Common myeloid progenitor, CD34-positive (primary cell): ENCODE results near the gene GNAI2.
"Not testable (repeated sequence)": the region's sequence is repeated elsewhere in the genome, so short reads cannot be mapped to it uniquely, and the experiment has no call there.

Source experiments
- CTCF ChIA-PET: fragments of 350-600 bp; sonication (Branson Sonifier 250); formaldehyde crosslinking; loops from one replicate; lab custom pipeline; 2021; ENCODE audit warnings: antibody characterized with exemption; lab: Charles Lee
- POLR2A ChIA-PET: fragments of 350-600 bp; sonication (Branson Sonifier 250); formaldehyde crosslinking; loops from one replicate; lab custom pipeline; 2021; ENCODE audit warnings: antibody characterized with exemption; lab: Charles Lee
- DNase-seq, 3 donors: peaks; one replicate each; pipeline versions ENCODE4 v3.0.0 to v3.0.0-alpha.2; 2013
- H3K27ac ChIP-seq, 2 experiments: 1 replicate in 1 of 2; 2 replicates in 1 of 2; pipeline ENCODE4 v1.7.0; 2013; ENCODE audit warnings: inconsistent platforms in 2 of 2, low read length in 2 of 2, mild to moderate bottlenecking in 2 of 2, low read depth in 1 of 2, moderate library complexity in 1 of 2; ENCODE audit not compliant: severe bottlenecking in 2 of 2, insufficient read depth in 1 of 2, poor library complexity in 1 of 2
- H3K27me3 ChIP-seq, 5 experiments: replicated peaks in 2 of 5; 1 replicate in 3 of 5; 2 replicates in 2 of 5; pipeline versions ENCODE4 v1.6.1 to v1.7.0; 2013; ENCODE audit warnings: low read length in 4 of 5, mild to moderate bottlenecking in 2 of 5, moderate library complexity in 2 of 5, inconsistent platforms in 1 of 5; ENCODE audit not compliant: insufficient read depth in 5 of 5, control insufficient read depth in 4 of 5
- H3K36me3 ChIP-seq, 4 experiments: 1 replicate in 2 of 4; 2 replicates in 2 of 4; pipeline versions ENCODE4 v1.6.1 to v1.7.0; 2013; ENCODE audit warnings: low read length in 3 of 4, control low read depth in 1 of 4, mild to moderate bottlenecking in 1 of 4; ENCODE audit not compliant: control insufficient read depth in 4 of 4, insufficient read depth in 4 of 4
- H3K4me1 ChIP-seq, 4 experiments: 1 replicate in 3 of 4; 2 replicates in 1 of 4; pipeline versions ENCODE4 v1.6.1 to v1.7.1; 2013; ENCODE audit warnings: low read length in 3 of 4, mild to moderate bottlenecking in 3 of 4, control low read depth in 1 of 4, inconsistent platforms in 1 of 4, moderate library complexity in 1 of 4; ENCODE audit not compliant: control insufficient read depth in 4 of 4, insufficient read depth in 4 of 4; ENCODE audit errors: control extremely low read depth in 1 of 4
- H3K4me3 ChIP-seq, 7 experiments: 1 replicate in 4 of 7; 2 replicates in 3 of 7; pipeline versions ENCODE4 v1.5.1 to v1.7.0; 2013; ENCODE audit warnings: mild to moderate bottlenecking in 7 of 7, low read length in 6 of 7, moderate library complexity in 6 of 7, inconsistent platforms in 2 of 7, low read depth in 2 of 7, control low read depth in 1 of 7; ENCODE audit not compliant: insufficient read depth in 4 of 7, control insufficient read depth in 1 of 7; ENCODE audit errors: extremely low read depth in 1 of 7
- H3K9me3 ChIP-seq, 5 experiments: 1 replicate in 4 of 5; 2 replicates in 1 of 5; pipeline versions ENCODE4 v1.6.1 to v1.7.1; 2013; ENCODE audit warnings: low read length in 4 of 5, mild to moderate bottlenecking in 2 of 5, inconsistent platforms in 1 of 5, low read depth in 1 of 5, moderate library complexity in 1 of 5; ENCODE audit not compliant: control insufficient read depth in 4 of 5, insufficient read depth in 2 of 5; ENCODE audit errors: control extremely low read depth in 1 of 5
- WGBS: methylation state at CpG from one replicate; pipeline ENCODE4 v1.1.5; 2013; ENCODE audit not compliant: insufficient coverage; 5-methylcytosine and 5-hydroxymethylcytosine counted together

The GNAI2 gene

GRCh38 chr3:50210510-50211367, 25.3 kb upstream of the GNAI2 start:
- no peak overlapping the region for H3K4me3 ChIP-seq
- ChIA-PET POLR2A (interaction anchor here (1.1 kb wide), 1 partner anchor 15 kb away, joined by 4 read pairs; no protein-coding TSS in a partner anchor), CTCF (interaction anchor here (0.8 to 69.0 kb wide), 3 partner anchors 18 to 117 kb away, joined by 3 to 1875 read pairs (median 166); partner anchors contain the start of genes GNAI2, GNAT1, LSMEM2 and SEMA3B)
- peaks cover 0 to 9% (median 3%) of the 10 kb centered on the region in 4 experiments for H3K4me1 ChIP-seq
- H3K27ac ChIP-seq = no peak overlapping the region
- no peaks in the 10 kb centered on the region for H3K36me3 ChIP-seq
- H3K27me3 ChIP-seq = peaks cover 0 to 18% (median 15%) of the 10 kb centered on the region in 5 experiments
- WGBS = 97% methylated on average over 12 of the region's 13 CpGs
- H3K9me3 ChIP-seq = no peaks in the 10 kb centered on the region
- no peak for DNase-seq

GRCh38 chr3:50211368-50211717, 24.7 kb upstream of the GNAI2 start:
- CTCF ChIA-PET = interaction anchor here (14.3 to 69.0 kb wide), 2 partner anchors 19 to 38 kb away, joined by 166 to 1875 read pairs; partner anchors contain the start of genes GNAI2, GNAT1, LSMEM2 and SEMA3B
- H3K4me1 ChIP-seq, POLR2A ChIA-PET: not testable (repeated sequence)

GRCh38 chr3:50211930-50212329, 24.1 kb upstream of the GNAI2 start:
- WGBS = no CpG with 5 or more reads among the region's 2 CpGs
- Histone ChIP-seq H3K27ac (no peak overlapping the region), H3K9me3 (no peaks in the 10 kb centered on the region), H3K4me1 (peaks cover 0 to 6% (median 0%) of the 10 kb centered on the region in 4 experiments), H3K27me3 (peaks cover 0 to 6% (median 4%) of the 10 kb centered on the region in 5 experiments), H3K36me3 (no peaks in the 10 kb centered on the region), H3K4me3 (no peak overlapping the region)
- ChIA-PET CTCF (interaction anchor here (14.3 to 69.0 kb wide), 2 partner anchors 20 to 38 kb away, joined by 166 to 1875 read pairs; partner anchors contain the start of genes GNAI2, GNAT1, LSMEM2 and SEMA3B), POLR2A (interaction anchor here (0.6 kb wide), 1 partner anchor 15 kb away, joined by 5 read pairs; no protein-coding TSS in a partner anchor)
- DNase-seq = no peak

More at GRCh38 chr3:50211368-50211717, 24.7 kb upstream of the GNAI2 start:
- H3K36me3 ChIP-seq, H3K4me3 ChIP-seq, DNase-seq, H3K27ac ChIP-seq, H3K9me3 ChIP-seq: not testable (repeated sequence)
- 100% methylated on average over 2 of the region's 5 CpGs for WGBS
- H3K27me3 ChIP-seq = peaks cover 0 to 12% (median 9%) of the 10 kb centered on the region in 5 experiments

DNA sequence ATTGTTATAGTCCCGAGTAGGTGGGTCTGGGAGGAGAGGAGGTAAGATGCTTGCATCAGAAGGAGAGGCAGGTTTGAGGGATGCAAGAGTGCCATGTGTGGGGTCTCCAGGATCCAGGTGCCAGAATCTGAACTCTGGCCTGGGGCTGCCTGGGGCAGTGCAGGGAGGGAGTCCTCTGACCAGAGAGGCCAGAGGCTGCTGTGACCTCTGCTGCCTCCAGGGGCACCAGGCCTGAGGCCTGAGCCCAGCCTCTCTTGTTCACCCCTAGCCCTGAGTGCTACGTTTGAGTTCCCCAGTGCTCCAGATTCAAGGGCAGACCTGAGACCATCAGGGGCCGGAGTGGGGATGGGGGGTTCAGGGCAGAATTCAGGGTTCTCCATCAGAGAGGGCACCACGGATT, 23.5 kb upstream of the GNAI2 start:
- peaks cover 0 to 6% (median 0%) of the 10 kb centered on the region in 4 experiments for H3K4me1 ChIP-seq
- POLR2A ChIA-PET = no interaction called here

DNA sequence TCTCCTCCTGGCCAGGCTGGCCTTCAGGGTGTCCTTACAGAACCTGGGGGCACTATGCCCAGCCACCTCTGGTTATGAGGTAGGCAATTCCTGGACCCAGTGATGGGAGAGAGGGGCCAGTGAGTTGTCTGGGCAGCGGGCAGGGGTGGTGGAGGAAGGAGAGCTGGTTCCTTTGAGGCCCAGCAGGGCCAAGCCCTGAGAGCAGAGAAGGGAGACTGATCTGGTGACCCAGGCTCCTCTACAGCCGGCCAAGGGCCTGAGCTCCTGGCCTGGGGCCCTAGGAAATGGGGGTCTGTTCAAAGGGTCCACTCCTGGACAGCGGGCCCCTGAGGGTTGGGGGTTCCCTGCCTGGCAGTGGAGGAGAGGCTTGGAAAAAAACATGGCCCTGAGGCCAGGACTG, 23.0 kb upstream of the GNAI2 start:
- Histone ChIP-seq H3K4me1 (peaks cover 0 to 6% (median 0%) of the 10 kb centered on the region in 4 experiments), H3K27me3 (no peaks in the 10 kb centered on the region), H3K4me3 (no peak overlapping the region), H3K27ac (no peak overlapping the region), H3K36me3 (no peaks in the 10 kb centered on the region), H3K9me3 (no peaks in the 10 kb centered on the region)
- DNase-seq = no peak
- ChIA-PET CTCF (interaction anchor here (14.3 to 69.0 kb wide), 2 partner anchors 21 to 37 kb away, joined by 166 to 1875 read pairs; partner anchors contain the start of genes GNAI2, GNAT1, LSMEM2 and SEMA3B), POLR2A (no interaction called here)
- WGBS = 90% methylated on average over 3 of the region's 3 CpGs

More for the DNA sequence above, 23.5 kb upstream of the GNAI2 start:
- no peak overlapping the region for H3K27ac ChIP-seq
- WGBS = 96% methylated on average over 4 of the region's 4 CpGs
- H3K4me3 ChIP-seq = no peak overlapping the region
- H3K36me3 ChIP-seq = no peaks in the 10 kb centered on the region
- no peak for DNase-seq
- CTCF ChIA-PET = interaction anchor here (14.3 to 69.0 kb wide), 2 partner anchors 20 to 37 kb away, joined by 166 to 1875 read pairs; partner anchors contain the start of genes GNAI2, GNAT1, LSMEM2 and SEMA3B
- no peaks in the 10 kb centered on the region for H3K9me3 ChIP-seq
- peaks cover 0 to 3% (median 0%) of the 10 kb centered on the region in 5 experiments for H3K27me3 ChIP-seq

DNA sequence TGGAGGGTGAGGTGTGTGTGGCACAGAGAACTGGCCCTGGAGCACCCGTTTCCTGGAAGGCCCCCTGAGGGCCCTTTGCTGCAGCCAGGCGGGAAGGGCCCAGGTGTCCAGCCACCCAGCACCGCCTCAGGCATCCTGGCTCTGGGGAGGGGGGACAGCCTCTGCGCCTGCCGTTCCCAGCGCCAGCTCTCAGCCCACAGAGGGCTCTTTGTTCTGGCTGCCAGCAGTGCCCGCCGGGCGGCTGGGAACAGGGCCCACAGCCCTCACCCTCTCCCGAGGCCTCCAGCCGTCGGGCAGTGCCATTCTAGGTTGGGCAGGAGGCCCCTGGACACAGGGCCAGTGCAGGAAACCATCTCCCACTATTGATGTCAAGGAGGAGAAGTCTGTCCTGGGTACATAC, 22.6 kb upstream of the GNAI2 start:
- Histone ChIP-seq H3K36me3 (no peaks in the 10 kb centered on the region), H3K4me3 (no peak overlapping the region), H3K4me1 (peaks cover 0 to 6% (median 0%) of the 10 kb centered on the region in 4 experiments), H3K9me3 (no peaks in the 10 kb centered on the region), H3K27ac (no peak overlapping the region), H3K27me3 (no peaks in the 10 kb centered on the region)
- WGBS = 91% methylated on average over 12 of the region's 12 CpGs
- CTCF ChIA-PET = interaction anchor here (14.3 to 72.5 kb wide), 3 partner anchors 18 to 36 kb away, joined by 166 to 1875 read pairs (median 1875); partner anchors contain the start of genes GNAI2, GNAT1, LSMEM2 and SEMA3B
- DNase-seq = no peak
- POLR2A ChIA-PET = no interaction called here
